ENCODE data around the gene NKTR.

NKTR gene

GRCh38 chr3:42685891-42686820, 85.7 kb downstream of the NKTR start:
- POLR2A ChIA-PET: no interaction called here
- CTCF ChIA-PET: no interaction called here
- Histone ChIP-seq H3K4me1 (ENCODE audit: control insufficient read depth, insufficient read depth, low read length) (no peaks in the 10 kb centered on the region), H3K27ac (ENCODE audit: extremely low read depth, low read depth, low read length) (no peak overlapping the region), H3K9me3 (ENCODE audit: control insufficient read depth, insufficient read depth, low read depth, low read length) (no peaks in the 10 kb centered on the region), H3K4me3 (ENCODE audit: low read depth, low read length) (no peak overlapping the region), H3K36me3 (ENCODE audit: control insufficient read depth in 2 of 2, insufficient read depth in 1 of 2, low read length in 2 of 2) (no peaks in the 10 kb centered on the region)
- no peak for TF ChIP-seq ZNF133 (tag by site-specific recombination; IDR thresholded peaks at IDR 0.05)
- TF ChIP-seq ZNF433 (tag by site-specific recombination; IDR thresholded peaks at IDR 0.05; ENCODE audit: low read depth): no peak

- no peak overlapping the region for H3K27ac ChIP-seq (ENCODE audit: extremely low read depth, low read depth, low read length)
- TF ChIP-seq ZNF148 (tag by site-specific recombination; IDR thresholded peaks at IDR 0.05; ENCODE audit: borderline replicate concordance) (no peak), ZNF433 (tag by site-specific recombination; IDR thresholded peaks at IDR 0.05; ENCODE audit: low read depth) (no peak), BCL11A (tag by site-specific recombination; IDR thresholded peaks at IDR 0.05; ENCODE audit: low read depth) (no peak), ZBTB48 (tag by site-specific recombination; IDR thresholded peaks at IDR 0.05) (no peak), YY1 (tag by site-specific recombination; IDR thresholded peaks at IDR 0.05) (no peak), ZNF843 (tag by site-specific recombination; IDR thresholded peaks at IDR 0.05) (no peak), INSM2 (tag by site-specific recombination; IDR thresholded peaks at IDR 0.05) (no peak), ZNF354C (tag by site-specific recombination; IDR thresholded peaks at IDR 0.05; ENCODE audit: borderline replicate concordance, low read depth) (no peak), ZNF692 (tag by site-specific recombination; IDR thresholded peaks at IDR 0.05) (no peak), FEZF1 (tag by site-specific recombination; IDR thresholded peaks at IDR 0.05) (no peak)
- no peaks in the 10 kb centered on the region for H3K36me3 ChIP-seq (ENCODE audit: control insufficient read depth in 2 of 2, insufficient read depth in 1 of 2, low read length in 2 of 2)
- H3K4me3 ChIP-seq (ENCODE audit: low read depth, low read length): no peak overlapping the region
- ChIA-PET POLR2A (no interaction called here), CTCF (interaction anchor here (0.5 kb wide), 1 partner anchor 29 kb away, joined by 7 read pairs; no protein-coding TSS in a partner anchor)
- H3K4me1 ChIP-seq (ENCODE audit: control insufficient read depth, insufficient read depth, low read length): no peaks in the 10 kb centered on the region
- H3K9me3 ChIP-seq (ENCODE audit: control insufficient read depth, insufficient read depth, low read depth, low read length): no peaks in the 10 kb centered on the region
Observed at GRCh38 chr3:42686832-42687650, 86.6 kb downstream of the NKTR start.

GRCh38 chr3:42688016-42688415, 87.5 kb downstream of the NKTR start:
- Histone ChIP-seq H3K4me3 (ENCODE audit: low read depth, low read length) (no peak overlapping the region), H3K9me3 (ENCODE audit: control insufficient read depth, insufficient read depth, low read depth, low read length) (no peaks in the 10 kb centered on the region), H3K4me1 (ENCODE audit: control insufficient read depth, insufficient read depth, low read length) (no peaks in the 10 kb centered on the region), H3K36me3 (ENCODE audit: control insufficient read depth in 2 of 2, insufficient read depth in 1 of 2, low read length in 2 of 2) (no peaks in the 10 kb centered on the region), H3K27ac (ENCODE audit: extremely low read depth, low read depth, low read length) (no peak overlapping the region)
- POLR2A ChIA-PET: no interaction called here
- CTCF ChIA-PET: no interaction called here
- TF ChIP-seq REPIN1 (tag by site-specific recombination; IDR thresholded peaks at IDR 0.05; ENCODE audit: low read depth) (no peak), ZNF664 (tag by site-specific recombination; IDR thresholded peaks at IDR 0.05) (no peak), PRDM6 (tag by site-specific recombination; IDR thresholded peaks at IDR 0.05) (no peak), KLF17 (tag by site-specific recombination; IDR thresholded peaks at IDR 0.05) (no peak)
